ENCODE measurements around the gene GNAZ.
A peak's percentile ranks its signal among the peaks of the same experiment; 100 is the strongest.

Gene GNAZ

DNA sequence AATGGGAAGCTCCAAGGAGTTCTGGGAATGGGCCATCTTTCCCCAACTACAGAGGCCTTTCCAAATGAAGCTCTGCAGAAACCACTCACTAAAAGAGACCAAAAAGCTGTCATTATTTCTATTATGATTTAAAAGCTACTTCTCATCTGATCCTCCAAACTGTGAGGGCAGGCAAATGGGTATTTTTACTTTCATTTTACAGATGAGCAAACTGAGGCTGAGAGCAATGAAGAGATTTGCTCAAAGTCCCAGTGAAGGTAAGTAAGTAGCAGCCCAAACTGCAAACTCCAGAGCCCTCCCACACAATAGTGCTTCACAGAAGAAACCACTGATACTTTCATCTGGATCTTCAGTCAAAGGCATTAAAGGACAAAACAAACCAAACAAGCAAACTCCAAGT is 70.1 kb downstream of the GNAZ start:
- DNase-seq: no peak

DNA sequence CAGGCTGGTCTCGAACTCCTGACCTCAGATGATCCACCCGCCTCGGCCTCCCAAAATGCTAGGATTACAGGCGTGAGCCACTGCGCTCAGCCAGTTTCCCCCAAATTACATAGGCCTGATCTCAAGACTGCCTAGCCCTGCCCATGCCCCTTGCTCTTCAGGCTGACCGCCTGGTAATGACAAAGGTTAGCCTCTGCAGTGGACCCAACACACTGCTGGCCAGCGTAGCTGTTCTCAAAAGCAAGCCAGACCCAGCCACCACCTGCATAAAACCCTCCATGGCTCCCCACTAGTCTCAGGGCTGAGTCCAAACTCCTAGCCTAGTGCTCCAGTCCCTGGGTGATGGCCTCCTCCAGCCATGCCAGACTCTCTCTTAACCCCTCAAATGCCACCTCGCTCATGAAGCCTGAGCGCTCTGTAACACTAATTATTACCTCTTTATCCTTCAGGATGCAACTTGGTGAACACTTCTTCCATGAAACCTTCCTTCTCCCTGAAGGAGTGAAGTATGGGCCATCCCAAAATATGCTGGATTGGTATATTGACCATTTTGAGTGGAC is 72.3 kb downstream of the GNAZ start:
- DNase-seq: no peak

DNA sequence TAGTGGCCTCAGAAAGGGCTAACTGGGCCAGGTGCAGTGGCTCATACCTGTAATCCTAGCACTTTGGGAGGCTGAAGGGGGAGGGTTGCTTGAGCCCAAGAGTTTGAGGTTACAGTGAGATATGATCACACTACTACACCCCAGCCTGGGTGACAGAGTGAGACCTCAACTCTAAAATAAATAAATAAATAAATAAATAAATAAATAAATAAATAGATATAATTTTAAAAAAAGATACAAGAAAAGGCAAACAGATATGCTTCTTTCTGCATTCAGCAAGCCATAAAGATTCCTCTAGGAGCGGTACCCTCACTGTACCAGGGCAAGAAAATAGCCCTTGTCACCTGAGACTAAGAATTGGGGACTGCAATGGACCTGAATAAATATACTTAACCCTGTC is 72.8 kb downstream of the GNAZ start:
- DNase-seq: no peak

DNA sequence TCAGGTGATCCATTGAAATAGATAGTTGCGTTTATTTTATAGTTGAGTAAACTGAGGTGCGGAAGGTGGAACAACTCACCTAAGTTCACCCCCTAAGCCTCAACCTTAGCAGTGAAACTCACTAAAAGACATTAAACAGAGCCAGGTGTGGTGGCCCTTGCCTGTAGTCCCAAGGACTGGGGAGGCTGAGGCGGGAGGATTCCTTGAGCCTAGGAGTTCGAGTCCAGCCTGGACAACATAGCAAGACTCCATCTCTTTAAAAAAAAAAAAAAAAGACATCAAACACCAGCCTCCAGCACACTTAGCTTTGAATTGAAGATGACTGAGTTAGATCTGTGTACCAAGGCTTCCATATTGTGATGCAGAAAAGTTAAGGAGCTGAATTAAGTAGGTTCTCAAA is 74.1 kb downstream of the GNAZ start:
- no peak for DNase-seq

DNA sequence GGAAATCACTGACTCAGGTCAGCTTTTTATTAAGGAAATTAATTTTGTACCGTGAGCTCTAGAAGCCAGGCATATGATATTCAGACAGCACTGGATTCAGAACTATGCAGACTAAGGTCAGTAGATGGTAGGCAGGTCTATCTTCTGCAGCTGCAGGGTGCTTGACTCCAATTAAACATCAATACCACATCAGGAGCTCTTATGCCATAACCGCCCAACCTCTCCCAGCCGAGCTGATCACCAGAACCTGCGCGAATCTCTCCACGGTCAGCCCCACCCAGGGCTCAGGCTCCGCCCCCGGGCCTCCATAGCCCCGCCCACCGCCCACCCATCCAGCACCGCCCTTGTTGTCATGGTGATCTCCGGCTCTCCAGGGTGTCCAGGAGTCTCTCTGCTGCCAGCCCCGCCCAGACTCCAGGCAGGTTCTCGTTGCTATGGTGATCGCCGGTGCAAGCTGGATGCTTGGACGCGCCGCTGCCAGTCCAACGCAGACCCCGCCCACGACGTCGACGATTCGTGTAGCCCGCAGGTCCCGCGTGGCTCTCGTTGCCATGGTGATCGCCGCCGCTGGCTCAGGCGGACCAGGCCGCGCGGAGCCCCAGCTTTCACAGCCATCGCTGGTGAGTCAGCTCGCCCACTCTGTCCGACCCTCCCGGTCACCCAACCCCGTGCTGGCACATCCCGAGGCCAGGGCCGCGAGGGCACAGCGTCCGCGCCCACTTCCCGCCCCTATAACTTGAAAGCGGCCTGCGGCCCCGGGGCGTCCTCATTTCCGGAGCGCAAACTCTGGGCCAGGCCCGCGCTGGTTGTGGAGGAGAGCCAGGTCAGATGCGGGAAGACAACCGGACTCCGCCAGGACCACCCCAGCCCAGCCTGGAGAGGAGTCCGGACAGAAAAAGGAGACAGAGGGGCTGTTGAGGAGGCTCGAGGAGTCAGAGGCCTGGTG is 74.9 kb downstream of the GNAZ start, which contains the start of gene RAB36:
Gene RAB36 (plus strand): TSS at position 546 of the 946 bp plus-strand sequence. CDS start 1,140 bp downstream, outside the sequence.
- DNase-seq: peak; percentile 86

DNA sequence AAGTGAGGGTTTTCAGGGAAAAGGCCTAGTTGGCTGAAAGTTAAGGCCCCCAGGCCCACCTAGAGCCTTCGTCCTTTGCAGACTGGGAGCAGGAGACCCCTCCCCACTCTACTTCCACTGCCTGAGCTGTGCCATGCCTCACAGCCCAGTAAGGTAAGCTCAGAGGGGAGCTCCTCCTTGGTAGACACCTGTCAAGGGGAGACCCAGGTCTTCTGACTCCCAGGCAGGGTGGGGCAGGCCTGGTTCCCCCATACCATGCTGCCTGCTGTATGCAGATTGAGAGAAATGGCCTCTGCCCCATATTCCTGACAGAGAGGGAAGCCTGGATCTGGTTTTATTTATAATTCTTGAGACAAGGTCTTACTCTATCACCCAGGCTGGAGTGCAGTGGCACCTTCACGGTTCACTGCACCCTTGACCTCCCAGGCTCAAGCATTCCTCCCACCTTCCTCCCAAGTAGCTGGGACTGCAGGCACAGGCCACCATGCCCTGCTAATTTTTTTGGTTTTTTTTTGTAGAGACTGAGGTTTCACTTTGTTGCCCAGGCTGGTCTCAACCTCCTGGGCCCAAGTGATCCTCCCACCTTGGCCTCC is 75.7 kb downstream of the GNAZ start:
- no peak for DNase-seq

DNA sequence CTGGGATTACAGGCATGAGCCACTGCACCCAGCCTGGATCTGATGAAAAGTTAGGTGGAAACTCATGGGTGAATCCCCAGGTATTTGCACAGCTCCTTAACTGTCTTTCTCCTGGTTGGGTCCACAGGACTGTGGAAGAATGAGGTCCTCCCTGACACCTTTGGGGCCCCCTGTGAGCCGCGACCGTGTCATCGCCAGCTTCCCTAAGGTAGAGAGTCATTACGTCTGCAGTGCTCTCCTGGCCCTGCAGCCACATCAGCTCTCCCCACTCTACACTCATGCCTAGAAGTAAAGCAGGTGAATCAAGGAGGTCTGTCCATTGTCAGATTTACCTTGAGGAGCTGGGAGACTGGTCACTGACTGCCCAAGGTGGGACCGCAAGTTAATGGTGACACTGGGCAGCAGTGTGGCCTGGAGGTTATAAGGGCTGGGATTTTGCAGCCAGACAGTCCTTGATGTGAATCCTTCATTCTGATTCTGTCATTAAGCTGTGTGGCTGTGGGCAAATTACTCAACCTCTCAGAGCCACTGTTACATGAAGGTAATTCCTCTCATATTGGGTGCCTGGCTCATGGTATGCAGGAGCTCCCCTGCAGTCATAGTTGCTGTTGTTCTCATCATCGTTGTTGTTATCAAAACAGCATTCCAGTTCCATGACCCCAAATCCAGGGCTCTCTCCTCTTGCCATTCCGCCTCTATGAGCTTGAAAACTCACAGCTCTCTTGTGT is 76.3 kb downstream of the GNAZ start:
- no peak for DNase-seq

DNA sequence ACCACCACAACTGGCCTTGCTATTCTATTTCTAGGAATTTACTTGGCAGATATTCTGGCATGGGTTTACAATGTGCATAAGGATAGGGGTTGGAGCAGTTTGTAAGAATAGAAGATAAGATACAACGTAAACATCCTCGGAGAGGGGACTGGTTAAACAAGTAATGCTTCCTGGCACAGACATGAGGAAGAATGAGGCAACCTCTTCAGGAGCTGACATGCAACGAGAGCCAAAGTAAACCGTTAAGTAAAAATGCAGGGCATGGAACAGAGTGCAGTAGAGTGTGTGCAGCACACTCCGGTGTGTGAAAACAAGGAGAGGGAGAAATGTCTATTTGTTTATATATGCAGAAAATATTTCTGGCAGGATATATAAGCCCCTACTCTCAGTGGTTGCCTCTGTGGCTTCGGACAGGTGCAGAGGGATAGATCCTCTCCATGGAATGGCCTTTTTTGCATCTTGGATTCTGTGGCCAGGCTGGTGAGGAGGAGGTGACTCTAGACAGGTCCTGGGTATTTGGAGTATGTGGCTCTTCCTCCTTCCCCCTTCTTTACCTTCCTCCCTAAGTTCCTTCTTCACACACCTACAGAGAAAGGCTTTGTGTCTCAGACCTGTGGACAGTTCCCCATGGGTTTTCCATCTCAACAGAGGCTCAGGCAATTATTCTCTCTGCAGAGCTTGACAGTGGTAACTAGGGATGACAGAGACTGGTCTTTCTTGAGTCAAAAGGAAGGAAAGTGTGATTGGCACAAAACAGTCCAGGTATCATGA is 77.5 kb downstream of the GNAZ start:
- no peak for DNase-seq

DNA sequence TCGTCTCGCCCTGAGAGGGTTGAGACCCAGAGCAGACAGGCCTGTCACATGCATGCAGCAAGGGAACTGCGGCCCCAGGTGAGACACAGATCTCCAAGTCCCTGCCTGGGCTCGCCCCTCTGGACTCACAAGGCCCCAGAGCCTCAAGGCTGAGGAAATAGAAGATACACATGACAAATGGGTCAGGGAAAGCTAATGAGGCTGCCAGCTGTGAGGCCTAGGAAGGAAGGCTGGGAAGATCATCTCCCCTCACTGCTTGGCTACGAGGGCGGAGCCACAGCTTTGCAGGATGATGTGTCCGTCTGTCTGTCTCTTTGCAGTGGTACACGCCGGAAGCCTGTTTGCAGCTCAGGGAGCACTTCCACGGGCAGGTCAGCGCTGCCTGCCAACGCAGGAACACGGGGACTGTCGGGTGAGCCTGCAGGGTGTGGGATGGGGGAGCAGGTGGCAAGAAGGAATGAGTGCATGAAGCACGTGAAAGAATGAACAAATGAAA is 79.5 kb downstream of the GNAZ start:
- DNase-seq: no peak

DNA sequence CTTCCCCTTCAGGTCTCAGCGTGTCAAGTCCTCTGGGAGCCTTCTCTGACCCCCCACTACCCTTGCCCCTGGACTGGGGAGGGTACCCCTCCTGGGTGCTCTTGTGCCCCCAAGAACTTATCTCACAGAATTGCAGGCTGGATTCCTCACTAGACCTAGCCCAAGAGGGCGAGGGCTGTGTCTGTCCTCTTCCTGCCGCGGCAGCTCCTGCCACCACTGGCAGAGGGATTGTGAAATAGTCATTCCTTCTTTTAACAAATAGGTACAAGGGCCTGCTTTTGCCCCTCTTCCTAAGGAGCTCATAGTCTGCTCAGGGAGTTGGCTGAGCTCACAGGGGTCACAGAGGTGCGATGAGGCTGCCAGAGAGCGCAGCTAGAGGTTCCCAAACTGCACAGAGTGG is 80.4 kb downstream of the GNAZ start:
- no peak for DNase-seq

DNA sequence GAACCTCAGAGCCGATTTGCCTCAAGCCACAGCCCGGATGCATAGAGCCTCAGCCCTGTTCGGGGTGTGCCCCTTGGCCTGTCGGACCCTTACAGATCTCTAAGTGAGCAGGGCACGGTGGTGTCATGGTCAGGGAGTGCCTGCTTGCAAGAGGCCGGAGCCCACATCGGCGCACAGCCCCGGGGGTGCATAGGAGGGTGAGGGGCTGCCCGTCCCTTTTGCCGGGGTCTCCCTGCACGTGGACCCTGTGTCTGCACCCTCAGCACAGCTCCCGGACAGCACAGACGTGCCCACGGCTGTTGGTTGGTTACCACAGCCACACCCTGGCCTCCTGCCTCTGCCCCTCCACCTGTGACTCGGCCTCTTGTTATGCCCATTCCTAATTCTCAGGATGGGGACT is 81.5 kb downstream of the GNAZ start:
- no peak for DNase-seq

DNA sequence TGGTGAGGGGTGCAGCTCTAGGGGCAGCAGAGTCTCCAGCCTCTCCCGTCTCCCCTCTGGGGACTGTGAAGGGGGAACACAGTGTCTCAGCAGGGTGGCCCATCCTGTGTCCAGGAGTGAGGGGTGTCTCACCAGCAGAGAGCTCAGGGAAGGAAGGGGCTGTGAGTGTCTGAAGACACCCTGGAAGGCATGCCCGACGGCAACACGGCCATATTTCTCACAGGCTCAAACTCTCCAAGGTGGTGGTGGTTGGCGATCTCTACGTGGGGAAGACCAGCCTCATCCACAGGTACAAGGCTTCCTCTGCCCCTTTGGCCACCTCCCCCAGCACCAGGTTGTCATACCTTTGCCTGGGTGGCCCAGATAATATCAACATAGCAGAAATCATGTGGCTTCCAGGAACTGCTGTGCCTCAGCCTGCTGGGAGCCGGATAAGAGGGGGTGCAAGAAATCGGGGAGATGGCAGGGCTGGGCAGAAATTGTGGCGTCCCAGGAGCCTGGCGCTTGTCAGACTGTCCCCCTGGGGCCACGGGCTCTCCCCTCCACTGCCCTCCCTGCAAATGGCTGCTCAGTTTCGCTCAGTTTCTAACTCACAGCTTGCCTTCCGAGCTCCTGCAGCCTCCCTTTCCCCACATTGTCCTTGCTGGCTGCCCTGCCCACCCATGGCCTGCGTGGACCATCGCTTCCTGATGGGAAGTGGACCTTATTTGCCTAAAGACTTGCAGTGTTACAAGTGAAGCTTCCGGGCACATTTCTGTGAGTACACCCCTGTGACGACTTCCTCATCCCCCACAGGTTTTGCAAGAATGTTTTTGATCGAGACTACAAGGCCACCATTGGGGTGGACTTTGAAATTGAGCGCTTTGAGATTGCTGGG is 82.2 kb downstream of the GNAZ start:
- DNase-seq: no peak

DNA sequence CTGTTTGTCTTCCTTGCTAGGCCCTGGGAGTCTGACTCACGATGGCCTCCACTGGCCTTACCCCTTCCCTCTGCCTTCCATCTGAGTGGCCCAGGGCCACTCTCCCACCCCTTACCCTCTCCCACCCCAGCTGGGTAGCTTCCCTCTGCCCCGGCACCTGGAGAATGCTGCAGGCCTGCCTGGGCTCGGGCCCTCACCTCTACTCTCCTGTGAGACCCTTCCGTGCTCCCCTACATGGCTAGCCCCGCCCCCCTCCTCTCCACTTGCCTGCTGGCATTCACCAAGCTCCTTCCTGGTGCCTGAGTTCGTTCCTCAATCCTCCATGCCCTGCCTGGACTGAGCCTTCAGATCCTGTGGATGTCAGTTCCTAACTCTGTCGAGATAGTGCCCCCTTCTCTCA is 83.7 kb downstream of the GNAZ start:
- no peak for DNase-seq

DNA sequence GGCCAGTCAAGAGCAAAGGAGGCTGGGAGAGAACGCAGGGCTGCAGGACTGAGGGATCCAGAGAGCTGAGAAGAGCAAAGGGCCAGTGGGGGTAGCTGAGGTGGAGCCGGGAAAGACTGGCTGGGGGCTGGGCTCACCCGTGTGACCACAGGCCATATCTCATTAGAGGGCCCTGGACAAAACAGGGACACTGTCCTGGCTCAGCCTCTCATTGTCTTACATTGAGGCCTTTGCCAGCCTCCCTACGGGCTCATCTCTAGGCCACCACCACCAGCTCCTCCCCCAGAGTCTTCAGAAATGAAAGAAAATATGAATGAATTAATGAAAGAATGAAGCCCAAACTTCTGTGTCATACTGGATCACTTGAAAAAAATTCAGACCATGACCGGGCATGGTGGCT is 84.1 kb downstream of the GNAZ start:
- no peak for DNase-seq

DNA sequence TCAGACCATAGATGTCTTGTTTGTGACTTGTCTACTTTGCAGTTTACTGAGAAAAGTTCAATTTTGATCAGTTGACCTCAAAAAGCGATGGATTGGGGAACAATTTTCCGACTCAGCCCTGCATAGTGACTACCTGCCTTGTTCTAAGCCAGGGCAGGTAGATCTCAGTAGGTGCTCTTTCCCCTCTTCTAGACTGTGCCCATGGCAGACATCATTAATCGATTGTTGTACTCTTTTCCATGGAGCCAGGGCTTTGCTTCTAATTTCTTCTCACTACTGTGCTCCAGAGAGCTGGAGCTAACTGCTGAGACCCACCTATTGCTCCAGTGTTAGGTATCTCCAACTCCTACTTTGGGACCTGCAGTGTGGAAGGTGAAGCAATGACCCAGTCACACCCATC is 84.8 kb downstream of the GNAZ start:
- no peak for DNase-seq

DNA sequence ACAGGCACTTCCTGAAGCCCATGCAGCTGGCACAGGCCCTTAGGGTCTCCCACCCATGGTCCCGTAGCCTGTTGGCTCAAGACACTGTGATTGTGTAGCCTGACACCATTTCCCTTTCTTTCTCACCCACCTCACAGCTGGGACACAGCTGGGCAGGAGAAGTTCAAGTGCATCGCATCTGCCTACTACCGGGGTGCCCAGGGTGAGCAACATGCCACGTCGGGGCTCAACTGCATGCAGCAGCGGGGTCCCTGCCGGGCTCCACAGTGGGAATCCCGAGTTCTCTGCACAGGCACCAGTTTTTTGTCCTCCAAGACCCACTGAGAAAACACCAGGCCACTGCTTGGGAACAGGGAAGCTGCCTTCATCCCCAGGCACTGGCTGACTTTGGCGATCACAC is 85.5 kb downstream of the GNAZ start:
- DNase-seq: no peak

DNA sequence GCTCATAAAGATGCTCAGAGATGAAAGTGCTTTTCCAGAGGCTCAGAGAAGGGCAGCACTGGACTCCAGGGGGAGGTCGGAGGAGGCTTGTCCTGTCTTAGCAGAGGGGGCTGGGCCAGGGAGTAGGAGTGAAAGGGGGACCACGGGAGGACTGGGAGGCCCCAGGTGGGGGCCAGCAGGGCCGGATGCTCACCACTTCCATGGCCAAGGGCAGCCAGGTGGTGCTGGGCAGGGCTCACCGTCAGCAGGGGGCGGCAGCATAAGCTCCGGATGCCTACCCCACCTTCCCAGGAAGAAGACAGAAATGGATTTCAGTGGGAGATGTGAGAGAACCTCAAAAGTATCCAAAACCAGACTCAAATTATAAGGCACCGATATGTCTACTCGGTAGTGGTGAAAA is 86.0 kb downstream of the GNAZ start:
- DNase-seq: no peak

DNA sequence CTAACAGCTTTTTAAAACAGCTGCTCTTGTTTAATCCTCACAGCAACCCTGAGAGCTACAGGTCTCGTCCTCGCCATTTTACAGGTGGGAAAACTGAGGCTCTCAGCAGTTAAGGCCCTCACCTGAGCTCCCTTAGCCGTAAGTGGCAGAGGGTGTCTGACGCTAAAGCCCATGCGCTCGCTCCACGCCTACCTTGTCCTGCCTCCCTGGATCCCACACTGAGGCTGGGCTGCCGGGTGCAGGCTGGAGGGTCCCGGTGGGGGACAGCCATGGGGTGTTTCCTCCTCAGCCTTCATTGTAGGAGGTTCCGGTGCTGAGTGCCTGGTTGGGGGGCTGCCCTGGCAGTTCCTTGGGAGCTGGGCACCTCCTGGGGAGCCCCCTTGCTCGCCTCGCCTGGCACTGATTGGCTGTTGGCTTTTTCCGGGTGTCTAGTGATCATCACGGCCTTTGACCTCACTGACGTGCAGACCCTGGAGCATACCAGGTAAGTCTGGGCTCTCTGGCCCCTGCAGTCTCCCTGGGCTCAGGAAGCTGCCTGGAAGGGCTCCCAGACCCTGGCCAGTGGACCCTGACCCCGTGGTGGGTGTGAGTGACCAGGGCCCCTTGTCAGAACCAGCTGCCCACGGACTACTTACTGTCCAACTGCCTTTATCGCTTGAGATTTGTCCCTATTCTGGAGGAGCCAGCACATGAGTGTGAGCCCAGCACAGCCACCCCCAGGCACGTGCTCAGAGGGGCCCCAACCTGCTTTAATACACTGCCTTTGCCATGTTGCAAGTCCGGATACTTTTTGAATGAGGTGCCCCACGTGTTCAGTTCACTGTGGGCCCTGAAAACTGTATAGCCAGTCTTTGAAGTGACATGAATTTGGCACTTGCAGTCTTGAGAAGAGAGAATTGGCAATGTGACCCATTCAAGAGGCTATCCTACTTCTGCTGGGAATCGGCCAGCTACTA is 87.5 kb downstream of the GNAZ start:
- DNase-seq: no peak

DNA sequence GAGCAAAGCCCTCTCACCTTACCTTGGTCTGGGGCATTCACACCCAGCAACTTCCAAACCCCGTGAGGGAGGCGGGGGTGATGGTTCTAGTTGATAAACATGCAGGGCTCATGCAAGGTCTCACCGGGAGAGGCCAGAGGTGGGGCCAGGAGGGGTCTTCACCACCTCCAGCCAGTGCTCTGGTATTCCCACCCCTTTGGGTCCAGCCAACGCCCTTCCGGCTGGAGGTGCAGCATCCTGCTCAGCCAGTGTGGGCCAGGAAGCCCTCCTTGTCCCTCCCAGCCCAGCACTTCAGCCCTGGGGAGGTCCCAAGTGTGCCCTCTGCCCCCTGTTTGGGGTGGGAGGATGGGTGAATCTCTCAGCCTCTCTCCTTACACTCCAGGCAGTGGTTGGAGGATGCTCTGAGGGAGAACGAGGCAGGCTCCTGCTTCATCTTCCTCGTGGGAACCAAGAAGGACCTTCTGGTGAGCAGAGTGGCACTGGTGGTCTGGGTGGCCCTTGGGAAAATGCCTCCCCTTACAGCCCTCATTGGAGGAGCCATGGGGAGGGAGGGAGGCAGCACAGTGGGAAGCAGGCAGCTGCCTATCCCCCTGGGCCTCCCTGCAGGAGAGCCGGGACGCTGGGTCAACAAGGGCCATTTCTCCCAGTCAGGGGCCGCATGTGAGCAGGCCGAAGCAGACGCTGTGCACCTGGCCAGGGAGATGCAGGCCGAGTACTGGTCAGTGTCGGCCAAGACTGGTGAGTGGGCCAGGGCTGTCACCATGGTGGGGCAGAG is 88.4 kb downstream of the GNAZ start:
- DNase-seq: no peak

DNA sequence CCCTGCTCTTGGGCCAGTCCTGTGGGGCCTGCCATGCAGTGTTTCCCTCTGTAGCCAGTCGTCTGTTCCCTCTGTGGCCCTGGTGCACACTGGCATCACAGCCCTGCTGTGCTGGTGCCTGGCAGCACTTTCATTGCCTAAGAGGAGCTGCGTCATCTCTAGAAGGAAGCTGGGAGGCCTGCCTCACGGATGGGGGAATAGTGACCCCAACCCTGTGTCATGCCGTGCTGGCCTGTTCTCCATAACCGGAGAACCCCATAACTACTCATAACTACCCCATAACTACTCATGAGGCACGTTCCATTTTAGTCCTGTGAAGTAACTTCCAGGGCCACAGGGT is 88.9 kb downstream of the GNAZ start:
- no peak for DNase-seq

Measured in stimulated activated CD4-positive, alpha-beta T cell treated with anti-CD3 and anti-CD28 coated beads, Interleukin-4, amount 100 ng/mL, for 24 hours (primary cell).